HG03439 (cell line): Measurements from ENCODE around the gene REST.
A peak's percentile ranks its signal among the peaks of the same experiment; 100 is the strongest.
"Not testable (repeated sequence)": the region's sequence is repeated elsewhere in the genome, so short reads cannot be mapped to it uniquely, and the experiment has no call there.

ENCODE experiments used
- ATAC-seq: cut with Tn5 transposase; IDR thresholded peaks from one replicate; pipeline ENCODE4 v1.9.1; 2021; ENCODE audit warnings: mild to moderate bottlenecking, moderate library complexity; ENCODE audit not compliant: unreplicated experiment

Gene REST

GRCh38 chr4:56907489-56908205 lies at the start of gene REST:
TSS of gene REST (plus strand) at chr4:56907900. CDS start at chr4:56910639, 2,739 bp downstream.
- peak; percentile 51 for ATAC-seq

DNA sequence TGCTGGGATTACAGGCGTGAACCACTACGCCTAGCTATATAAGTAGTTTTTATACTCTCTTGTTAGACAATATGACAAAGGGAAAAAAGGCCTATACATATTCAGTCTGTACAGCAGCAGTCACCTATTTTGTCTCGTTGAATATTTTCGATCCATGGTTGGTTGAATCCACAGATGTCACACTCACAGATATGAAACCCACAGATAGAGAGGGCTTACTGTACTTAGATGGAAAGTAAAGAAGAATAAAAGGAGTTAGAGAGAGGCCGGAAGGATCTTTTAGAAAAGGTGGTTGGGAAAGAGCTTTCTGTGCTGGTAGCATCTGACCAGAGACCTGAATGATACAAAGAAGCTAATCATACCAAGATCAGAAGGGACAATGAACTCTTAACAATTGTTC lies 47.9 kb upstream of the REST start:
- ATAC-seq, result no peak

DNA sequence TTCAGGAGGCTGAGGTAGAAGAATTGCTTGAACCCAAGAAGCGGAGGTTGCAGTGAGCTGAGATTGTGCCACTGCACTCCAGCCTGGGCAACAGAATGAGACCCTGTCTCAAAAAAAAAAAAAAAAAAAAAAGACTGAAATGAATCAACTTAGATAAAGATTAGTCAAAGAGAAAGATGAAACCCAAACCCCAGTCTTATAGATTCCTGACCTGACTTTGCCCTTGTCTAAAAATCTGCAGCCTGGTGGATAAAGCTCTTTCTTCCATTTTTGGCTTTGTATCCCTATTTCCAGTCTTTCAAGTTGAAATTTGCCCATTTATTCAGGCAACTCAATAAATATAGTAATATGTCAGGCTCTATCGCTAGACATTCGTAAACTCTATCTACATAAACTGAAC lies 46.9 kb upstream of the REST start:
- ATAC-seq, result peak; percentile 43

DNA sequence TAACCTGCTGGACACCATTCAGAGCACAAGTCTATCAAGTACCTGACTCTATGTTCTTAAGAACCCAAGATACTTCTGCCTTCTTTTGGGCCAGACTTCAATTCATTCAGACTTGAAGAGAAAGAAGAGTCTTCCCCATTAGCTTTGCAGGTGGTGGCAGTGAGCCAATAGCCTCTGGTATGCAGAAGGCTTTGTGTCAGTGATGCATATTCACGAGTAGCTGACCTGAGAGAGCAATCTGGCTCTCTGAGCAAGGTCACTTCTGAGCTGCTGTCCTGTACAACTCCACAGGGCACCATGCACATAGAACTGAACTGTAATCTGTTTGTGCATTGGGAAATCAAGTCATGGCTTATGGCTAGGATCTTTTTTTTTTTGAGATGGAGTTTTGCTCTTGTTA lies 46.3 kb upstream of the REST start:
- no peak for ATAC-seq

GRCh38 chr4:56863441-56864139 lies 44.1 kb upstream of the REST start:
- ATAC-seq, result no peak

DNA sequence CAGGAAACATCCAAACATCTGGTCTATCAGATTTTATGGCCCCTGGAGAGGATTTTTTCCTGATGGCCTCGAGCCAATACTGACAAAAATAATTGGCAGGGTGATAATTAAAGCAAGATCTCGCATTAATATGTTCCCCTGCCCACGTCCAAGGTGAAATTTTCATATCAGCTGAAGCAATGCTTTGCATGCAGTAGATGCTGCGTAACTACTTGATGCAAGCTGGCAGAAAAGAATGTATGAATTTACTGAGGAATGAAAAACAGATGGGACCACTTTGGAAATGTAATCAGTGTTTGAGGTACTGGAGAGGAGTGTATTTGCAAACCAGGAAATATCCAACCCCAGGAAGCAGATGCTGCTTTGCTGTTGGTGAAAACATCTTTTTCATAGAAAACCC lies 36.8 kb upstream of the REST start:
- no peak for ATAC-seq

- ATAC-seq, result no peak
Measured at GRCh38 chr4:56871371-56871866, 36.3 kb upstream of the REST start.

DNA sequence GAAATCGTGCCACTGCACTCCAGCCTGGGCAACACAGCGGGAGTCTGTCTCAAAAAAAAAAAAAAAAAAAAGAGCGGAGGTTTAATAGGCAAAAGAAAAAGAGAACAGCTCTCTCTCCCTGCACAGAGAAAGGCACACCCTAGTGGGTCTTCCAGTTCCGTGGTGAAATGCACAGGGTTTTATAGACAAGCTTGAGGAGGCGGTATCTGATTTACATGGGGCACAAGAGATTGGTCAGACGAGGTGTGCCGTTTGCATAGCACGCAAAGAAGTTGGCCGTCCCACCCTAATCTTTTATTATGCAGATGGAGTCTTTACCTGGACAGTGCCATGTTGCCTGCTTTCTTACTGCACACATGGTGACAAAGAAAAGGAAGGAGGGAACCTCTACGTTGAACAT lies 33.5 kb upstream of the REST start:
- ATAC-seq, result no peak

DNA sequence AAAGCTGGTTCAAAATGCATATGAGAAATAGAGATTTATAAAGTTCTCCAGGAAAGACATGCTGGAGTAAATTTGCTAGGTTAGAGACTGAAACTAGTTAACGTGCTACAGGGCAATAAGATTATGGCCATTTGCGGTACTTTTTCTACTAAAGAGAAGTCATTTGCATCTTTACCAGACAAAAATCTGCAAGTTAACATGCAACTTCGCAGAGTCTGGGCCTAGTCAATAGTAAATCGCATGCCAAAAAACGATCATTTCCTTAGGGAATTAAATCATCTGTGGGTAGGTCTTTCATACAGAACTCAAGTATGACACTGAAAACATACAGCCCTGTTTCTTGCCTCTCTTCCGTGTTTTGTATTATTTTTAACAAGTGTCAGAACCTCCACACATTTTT lies 32.8 kb upstream of the REST start:
- no peak for ATAC-seq

DNA sequence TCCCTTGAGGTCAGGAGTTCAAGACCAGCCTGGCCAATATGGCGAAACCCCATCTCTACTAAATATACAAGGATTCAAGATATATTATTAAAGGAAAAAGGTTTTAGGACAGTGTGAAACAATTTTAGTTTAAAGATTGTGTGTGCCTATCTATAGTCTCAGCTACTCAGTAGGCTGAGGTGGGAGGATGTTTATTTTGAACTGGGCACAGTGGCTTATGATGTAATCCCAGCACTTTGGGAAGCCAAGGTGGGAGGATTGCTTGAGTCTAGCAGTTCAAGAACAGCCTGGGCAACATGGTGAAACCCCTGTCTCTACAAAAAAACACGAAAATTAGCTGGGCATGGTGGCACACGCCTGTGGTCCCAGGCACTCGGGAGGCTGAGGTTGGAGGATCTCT lies 31.4 kb upstream of the REST start:
- ATAC-seq, result no peak

- ATAC-seq, result no peak
Measured at GRCh38 chr4:56879996-56880395, 27.7 kb upstream of the REST start.

DNA sequence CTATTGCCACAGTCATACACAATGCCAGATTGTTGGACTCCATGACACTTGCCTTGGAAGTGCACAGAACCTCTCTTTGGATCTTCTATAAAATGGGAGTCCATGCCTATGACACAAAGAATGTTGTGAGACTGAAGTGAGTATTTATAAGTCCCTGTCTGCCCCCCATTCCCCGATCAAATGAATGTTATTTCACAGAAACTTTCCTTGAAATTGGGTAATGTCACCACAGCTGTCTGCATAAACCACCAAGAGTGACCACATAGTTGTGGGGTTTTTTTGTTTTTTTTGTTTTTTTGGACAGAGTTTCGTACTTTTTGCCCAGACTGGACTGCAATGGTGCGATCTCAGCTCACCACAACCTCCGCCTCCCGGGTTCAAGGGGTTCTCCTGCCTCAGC lies 27.1 kb upstream of the REST start:
- no peak for ATAC-seq

GRCh38 chr4:56884511-56884910 lies 23.2 kb upstream of the REST start:
- ATAC-seq, result not testable (repeated sequence)

DNA sequence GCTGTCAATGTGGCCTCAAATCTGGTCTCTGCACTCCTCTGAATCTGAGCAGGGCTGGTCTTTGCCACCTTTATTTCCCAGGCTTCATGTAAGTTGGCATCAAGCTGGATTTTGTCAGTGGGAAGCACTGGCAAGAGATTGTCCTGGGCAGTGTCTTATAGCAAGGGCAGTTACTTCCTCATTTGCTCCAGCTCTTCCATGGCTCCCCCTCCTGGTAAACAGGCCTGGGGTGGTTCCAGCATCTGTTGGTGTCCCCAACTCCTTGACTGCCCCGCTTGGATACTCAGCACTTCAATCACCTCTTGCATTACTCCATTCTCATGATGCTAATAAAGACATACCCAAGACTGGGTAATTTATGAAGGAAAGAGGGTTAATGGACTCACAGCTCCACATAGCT lies 15.0 kb upstream of the REST start:
- no peak for ATAC-seq

- ATAC-seq, result not testable (repeated sequence)
Measured at GRCh38 chr4:56897842-56898241, 9.9 kb upstream of the REST start.

DNA sequence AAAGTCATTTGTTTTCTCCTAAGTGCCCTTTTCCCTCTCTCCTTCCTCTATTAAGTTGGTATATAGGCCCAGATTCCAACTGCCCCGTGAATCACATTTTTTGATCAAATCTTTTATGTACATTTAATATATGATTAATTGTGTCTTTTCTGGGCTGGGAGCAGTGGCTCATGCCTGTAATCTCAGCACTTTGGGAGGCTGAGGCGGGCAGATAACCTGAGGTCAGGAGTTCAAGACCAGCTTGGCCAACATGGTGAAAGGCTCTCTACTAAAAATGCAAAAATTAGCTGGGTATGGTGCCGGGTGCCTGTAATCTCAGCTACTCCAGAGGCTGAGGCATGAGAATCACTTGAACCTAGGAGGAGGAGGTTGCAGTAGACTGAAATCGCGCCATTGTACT lies 7.5 kb upstream of the REST start:
- not testable (repeated sequence) for ATAC-seq

- no peak for ATAC-seq
Measured at GRCh38 chr4:56902703-56903102, 5.0 kb upstream of the REST start.

DNA sequence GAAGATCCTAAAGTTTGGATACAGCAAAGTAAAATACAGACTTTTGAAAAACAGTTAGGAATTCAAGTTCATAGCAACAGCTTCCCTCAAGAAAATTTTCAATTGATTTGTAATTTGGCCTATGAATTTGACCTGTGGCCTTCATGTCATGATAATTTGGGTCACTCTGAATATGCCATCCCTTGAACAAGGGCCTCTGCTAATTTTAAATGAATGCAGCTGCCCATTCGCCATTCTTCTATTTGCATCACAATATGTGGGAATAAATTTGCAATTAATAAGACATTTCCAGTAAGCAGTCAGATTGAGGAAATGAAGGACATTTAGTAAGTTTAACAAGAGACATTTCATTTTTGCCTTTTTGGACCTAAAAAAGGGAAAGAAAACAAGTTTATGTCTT lies 1.9 kb upstream of the REST start:
- no peak for ATAC-seq

DNA sequence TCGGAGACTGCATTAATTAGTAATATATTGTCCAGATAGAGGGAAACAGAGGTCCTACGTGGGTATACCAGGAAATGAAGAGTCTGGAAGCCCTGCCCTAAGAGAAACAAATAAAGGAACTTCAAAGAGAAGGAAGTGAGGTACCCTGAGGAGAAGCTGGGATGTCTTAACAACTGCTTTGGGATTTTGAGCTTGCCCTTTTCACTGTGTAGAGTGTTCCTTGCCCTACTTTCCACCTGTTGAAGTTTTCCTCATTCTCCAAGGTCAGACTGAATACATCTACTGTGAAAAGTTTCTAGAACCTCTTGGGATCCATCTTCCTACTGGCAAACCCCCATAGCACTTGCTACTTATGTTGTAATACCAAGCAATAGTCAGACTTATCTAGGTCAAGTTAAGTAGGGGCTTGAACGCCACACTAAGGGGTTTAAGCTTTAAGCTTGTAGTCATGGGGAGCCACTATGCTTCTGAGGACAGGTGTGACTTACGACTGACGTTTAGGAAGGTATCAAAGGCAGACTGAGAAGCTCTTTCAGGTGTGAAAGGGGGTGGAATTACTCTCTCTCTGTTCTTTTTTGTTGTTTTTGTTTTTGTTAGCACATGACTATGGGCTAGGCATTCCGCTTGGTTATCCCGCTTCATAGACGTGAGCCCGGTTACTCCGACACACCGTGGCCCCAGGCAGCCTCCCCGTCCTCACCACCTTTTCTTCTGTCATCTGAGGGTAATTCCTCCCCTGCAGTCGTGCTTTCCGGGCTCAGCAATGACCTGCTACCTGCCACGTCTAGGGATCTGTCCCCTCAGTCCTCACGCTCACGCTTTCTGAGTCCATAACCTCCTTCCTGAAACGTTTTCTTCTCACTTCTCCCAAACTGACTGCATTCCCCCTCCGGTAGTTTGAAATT lies 959 bp upstream of the REST start:
- no peak for ATAC-seq

- peak; percentile 66 for ATAC-seq
Measured at GRCh38 chr4:56908206-56909085, 746 bp downstream of the REST start.
